Gastrocnemius medialis (tissue), 4 donors: Measurements from ENCODE around the gene SFXN4. TPM values are rescaled to one million over a fixed set of nuclear protein-coding genes. Genes with fewer than 3 reads are reported as not detected.

Experiments used
- ATAC-seq, 2 donors: fragments of 150-250 bp; one replicate each; pipeline ENCODE4 v1.9.1; 2016
- DNase-seq, 2 donors: peaks; one replicate each; pipeline ENCODE4 v3.0.0-alpha.2; 2019
- H3K27ac ChIP-seq, 4 donors: fragments of 200-600 bp; sonication (generic); 1 replicate in 1 of 4; 2 replicates in 3 of 4; pipeline ENCODE4 v1.5.1; 2016 to 2018; ENCODE audit warnings: mild to moderate bottlenecking in 2 of 4, moderate library complexity in 1 of 4
- H3K27me3 ChIP-seq, 3 donors: fragments of 200-600 bp; sonication (generic) in 2 of 3; 1 replicate in 1 of 3; 2 replicates in 2 of 3; pipeline versions ENCODE4 v1.5.1 to v1.6.0; 2016 to 2019; ENCODE audit warnings: mild to moderate bottlenecking in 1 of 3, moderate library complexity in 1 of 3
- H3K36me3 ChIP-seq, 2 donors: fragments of 200-600 bp; sonication (generic) in 1 of 2; one replicate each; pipeline ENCODE4 v1.5.1; 2017 to 2018
- H3K4me1 ChIP-seq, 2 donors: fragments of 200-600 bp; sonication (generic) in 1 of 2; one replicate each; pipeline ENCODE4 v1.5.1; 2016 to 2017; ENCODE audit warnings: mild to moderate bottlenecking in 2 of 2
- H3K4me3 ChIP-seq, 4 donors: fragments of 200-600 bp; sonication (generic) in 3 of 4; 1 replicate in 1 of 4; 2 replicates in 3 of 4; pipeline ENCODE4 v1.5.1; 2016 to 2019; ENCODE audit warnings: mild to moderate bottlenecking in 2 of 4
- H3K9me3 ChIP-seq, 3 donors: fragments of 200-600 bp; sonication (generic) in 2 of 3; 1 replicate in 1 of 3; 2 replicates in 2 of 3; pipeline ENCODE4 v1.5.1; 2016 to 2019
- CTCF ChIP-seq, 5 experiments: fragments of 450-650 bp in 3 of 5; fragments of 200-600 bp in 2 of 5; sonication (generic) in 2 of 5; IDR thresholded peaks in 4 of 5; conservative IDR thresholded peaks in 1 of 5; 1 replicate in 4 of 5; 2 replicates in 1 of 5; pipeline ENCODE4 v1.5.1; 2016 to 2019; ENCODE audit warnings: antibody characterized with exemption in 5 of 5, mild to moderate bottlenecking in 3 of 5, moderate library complexity in 3 of 5
- POLR2A ChIP-seq, 2 donors: fragments of 450-650 bp; IDR thresholded peaks; one replicate each; pipeline ENCODE4 v1.6.1; 2017; ENCODE audit warnings: antibody characterized with exemption in 2 of 2, mild to moderate bottlenecking in 2 of 2, moderate library complexity in 2 of 2
- in situ Hi-C, 4 donors: fragments of 200-750 bp; cut with MboI; loops; one replicate each; pipeline versions ENCODE4 v1.15.0 to v1.8.0; 2017; ENCODE audit warnings: low sequenced_read_pairs in 4 of 4
- intact Hi-C: fragments of 100-400 bp; cut with DNase I; formaldehyde crosslinking; loops from one replicate; pipeline ENCODE4 v1.15.1; 2023; ENCODE audit warnings: low total_unique reads
- total RNA-seq, 4 donors: library from RNA; depleted of rRNA; stranded (reverse); fragments of >200 nt; gene quantifications; one replicate each; pipeline versions ENCODE4 v1.1.0 to v1.2.3, GENCODE V29; 2016

SFXN4 gene
- total RNA-seq, 4 donors from 2014 or later: 25.6 to 69.7 (median 39.8) TPM

- in situ Hi-C loops: loop anchor here in 3 of 4 donors (5.0 to 10.0 kb wide), 3 partner anchors 212 to 244 kb away; no protein-coding TSS in a partner anchor
- Histone ChIP-seq H3K36me3 (no peaks in the 10 kb centered on the region), H3K27me3 (no peaks in the 10 kb centered on the region), H3K9me3 (no peaks in the 10 kb centered on the region), H3K27ac (no peak overlapping the region), H3K4me3 (no peak overlapping the region), H3K4me1 (peaks cover under 1 to 7% of the 10 kb centered on the region in 2 donors)
- DNase-seq (no peak), ATAC-seq (no peak)
- intact Hi-C loops: no loop called here
- TF ChIP-seq CTCF (IDR thresholded peaks at IDR 0.05 in 4 of 5, conservative IDR thresholded peaks at IDR 0.05 in 1 of 5) (no peak), POLR2A (IDR thresholded peaks at IDR 0.05) (no peak)
Measured at GRCh38 chr10:119203006-119203405, 37.5 kb upstream of the SFXN4 start.

GRCh38 chr10:119201233-119201632, 35.7 kb upstream of the SFXN4 start:
- in situ Hi-C loops (loop anchor here in 3 of 4 donors (5.0 to 10.0 kb wide), 3 partner anchors 214 to 246 kb away; no protein-coding TSS in a partner anchor), intact Hi-C loops (no loop called here)
- no peak for TF ChIP-seq CTCF (IDR thresholded peaks at IDR 0.05 in 4 of 5, conservative IDR thresholded peaks at IDR 0.05 in 1 of 5)
- TF ChIP-seq POLR2A (IDR thresholded peaks at IDR 0.05): no peak
- H3K4me1 ChIP-seq: peaks cover 0 to 5% of the 10 kb centered on the region in 2 donors
- no peak overlapping the region for H3K4me3 ChIP-seq
- no peaks in the 10 kb centered on the region for H3K27me3 ChIP-seq
- H3K9me3 ChIP-seq: no peaks in the 10 kb centered on the region
- ATAC-seq: no peak
- no peak for DNase-seq
- no peak overlapping the region for H3K27ac ChIP-seq
- no peaks in the 10 kb centered on the region for H3K36me3 ChIP-seq

GRCh38 chr10:119199231-119199992, 33.9 kb upstream of the SFXN4 start:
- Histone ChIP-seq H3K4me3 (no peak overlapping the region), H3K4me1 (no peaks in the 10 kb centered on the region), H3K27ac (no peak overlapping the region), H3K27me3 (no peaks in the 10 kb centered on the region), H3K36me3 (no peaks in the 10 kb centered on the region), H3K9me3 (no peaks in the 10 kb centered on the region)
- peak; percentile 39 to 43 for DNase-seq
- in situ Hi-C loops (loop anchor here in 2 of 4 donors (5.0 to 10.0 kb wide), 2 partner anchors 235 to 243 kb away; no protein-coding TSS in a partner anchor), intact Hi-C loops (loop anchor here (1.0 to 2.0 kb wide), 2 partner anchors 217 to 246 kb away; no protein-coding TSS in a partner anchor)
- peak; percentile 52 to 83 (median 59) for TF ChIP-seq CTCF (IDR thresholded peaks at IDR 0.05 in 4 of 5, conservative IDR thresholded peaks at IDR 0.05 in 1 of 5)
- no peak for TF ChIP-seq POLR2A (IDR thresholded peaks at IDR 0.05)
- peak; percentile 93 to 96 for ATAC-seq

GRCh38 chr10:119198438-119198837, 32.9 kb upstream of the SFXN4 start:
- H3K4me1 ChIP-seq: no peaks in the 10 kb centered on the region
- no peak overlapping the region for H3K27ac ChIP-seq
- H3K27me3 ChIP-seq: no peaks in the 10 kb centered on the region
- ATAC-seq (no peak), DNase-seq (no peak)
- H3K36me3 ChIP-seq: no peaks in the 10 kb centered on the region
- TF ChIP-seq POLR2A (IDR thresholded peaks at IDR 0.05): no peak
- TF ChIP-seq CTCF (IDR thresholded peaks at IDR 0.05 in 4 of 5, conservative IDR thresholded peaks at IDR 0.05 in 1 of 5): no peak
- intact Hi-C loops (loop anchor here (1.0 to 2.0 kb wide), 2 partner anchors 218 to 345 kb away; no protein-coding TSS in a partner anchor), in situ Hi-C loops (loop anchor here in 2 of 4 donors (5.0 to 10.0 kb wide), 2 partner anchors 236 to 244 kb away; no protein-coding TSS in a partner anchor)
- no peak overlapping the region for H3K4me3 ChIP-seq
- H3K9me3 ChIP-seq: no peaks in the 10 kb centered on the region
